ENCODE data around the gene FAM120AOS. TPM values are rescaled to one million over a fixed set of nuclear protein-coding genes. Genes with fewer than 3 reads are reported as not detected.
"Not testable (repeated sequence)": the region's sequence is repeated elsewhere in the genome, so short reads cannot be mapped to it uniquely, and the experiment has no call there.

Gene FAM120AOS
- total RNA-seq, 2 experiments from 2014 or later: 47.1 to 55.7 TPM

GRCh38 chr9:93447655-93448054 lies 5.7 kb downstream of the FAM120AOS start:
- Histone ChIP-seq H3K4me1 (ENCODE audit: insufficient read depth, low read length, poor library complexity, severe bottlenecking) (peaks cover 13% of the 10 kb centered on the region), H3K9me2 (ENCODE audit: insufficient read depth, low read length) (no peaks in the 10 kb centered on the region), H3K79me2 (ENCODE audit: insufficient read depth, low read depth, low read length) (peaks cover 33% of the 10 kb centered on the region), H3K9me3 (ENCODE audit: low read length) (no peaks in the 10 kb centered on the region), H2AFZ (ENCODE audit: low read length) (no peak overlapping the region), H3K27ac (ENCODE audit: low read depth, low read length, poor library complexity, severe bottlenecking) (no peak overlapping the region), H3K4me3 (ENCODE audit: low read depth, low read length, poor library complexity, severe bottlenecking) (no peak overlapping the region), H3K36me3 (ENCODE audit: insufficient read depth, low read length) (peaks cover 57% of the 10 kb centered on the region), H4K20me1 (ENCODE audit: insufficient read depth, low read length) (no peaks in the 10 kb centered on the region), H3K4me2 (ENCODE audit: low read length) (no peak overlapping the region)
- no peak for DNase-seq (ENCODE audit: low spot score)
- ChIA-PET CTCF (ENCODE audit: unreplicated experiment) (no interaction called here), POLR2A (no interaction called here)
- no TSS peak for BruUV-seq (replicated peaks)
- TF ChIP-seq EZH2phosphoT487 (IDR thresholded peaks at IDR 0.05; ENCODE audit: borderline replicate concordance, low read depth, low read length): no peak
- TF ChIP-seq, protein P1, sequence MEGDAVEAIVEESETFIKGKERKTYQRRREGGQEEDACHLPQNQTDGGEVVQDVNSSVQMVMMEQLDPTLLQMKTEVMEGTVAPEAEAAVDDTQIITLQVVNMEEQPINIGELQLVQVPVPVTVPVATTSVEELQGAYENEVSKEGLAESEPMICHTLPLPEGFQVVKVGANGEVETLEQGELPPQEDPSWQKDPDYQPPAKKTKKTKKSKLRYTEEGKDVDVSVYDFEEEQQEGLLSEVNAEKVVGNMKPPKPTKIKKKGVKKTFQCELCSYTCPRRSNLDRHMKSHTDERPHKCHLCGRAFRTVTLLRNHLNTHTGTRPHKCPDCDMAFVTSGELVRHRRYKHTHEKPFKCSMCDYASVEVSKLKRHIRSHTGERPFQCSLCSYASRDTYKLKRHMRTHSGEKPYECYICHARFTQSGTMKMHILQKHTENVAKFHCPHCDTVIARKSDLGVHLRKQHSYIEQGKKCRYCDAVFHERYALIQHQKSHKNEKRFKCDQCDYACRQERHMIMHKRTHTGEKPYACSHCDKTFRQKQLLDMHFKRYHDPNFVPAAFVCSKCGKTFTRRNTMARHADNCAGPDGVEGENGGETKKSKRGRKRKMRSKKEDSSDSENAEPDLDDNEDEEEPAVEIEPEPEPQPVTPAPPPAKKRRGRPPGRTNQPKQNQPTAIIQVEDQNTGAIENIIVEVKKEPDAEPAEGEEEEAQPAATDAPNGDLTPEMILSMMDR (conservative IDR thresholded peaks at IDR 0.05; ENCODE audit: low read length): no peak
- intact Hi-C loops (cut with micrococcal nuclease; ENCODE audit: unreplicated experiment): no loop called here

- ChIA-PET POLR2A (interaction anchor here (0.7 kb wide), 1 partner anchor 19 kb away, joined by 3 read pairs; no protein-coding TSS in a partner anchor), CTCF (ENCODE audit: unreplicated experiment) (no interaction called here)
- Histone ChIP-seq H3K4me3 (ENCODE audit: low read depth, low read length, poor library complexity, severe bottlenecking) (no peak overlapping the region), H3K9me3 (ENCODE audit: low read length) (no peaks in the 10 kb centered on the region), H3K79me2 (ENCODE audit: insufficient read depth, low read depth, low read length) (peaks cover 24% of the 10 kb centered on the region), H3K4me1 (ENCODE audit: insufficient read depth, low read length, poor library complexity, severe bottlenecking) (peaks cover 13% of the 10 kb centered on the region), H3K36me3 (ENCODE audit: insufficient read depth, low read length) (peaks cover 54% of the 10 kb centered on the region), H4K20me1 (ENCODE audit: insufficient read depth, low read length) (no peaks in the 10 kb centered on the region), H3K27ac (ENCODE audit: low read depth, low read length, poor library complexity, severe bottlenecking) (no peak overlapping the region), H2AFZ (ENCODE audit: low read length) (no peak overlapping the region), H3K4me2 (ENCODE audit: low read length) (no peak overlapping the region), H3K9me2 (ENCODE audit: insufficient read depth, low read length) (no peaks in the 10 kb centered on the region)
- TF ChIP-seq, protein P1 (conservative IDR thresholded peaks at IDR 0.05; ENCODE audit: low read length): no peak
- no peak for TF ChIP-seq EZH2phosphoT487 (IDR thresholded peaks at IDR 0.05; ENCODE audit: borderline replicate concordance, low read depth, low read length)
- intact Hi-C loops (cut with micrococcal nuclease; ENCODE audit: unreplicated experiment): no loop called here
- DNase-seq (ENCODE audit: low spot score): no peak
- no TSS peak for BruUV-seq (replicated peaks)
Observed at GRCh38 chr9:93446073-93446472, 7.3 kb downstream of the FAM120AOS start.

DNA sequence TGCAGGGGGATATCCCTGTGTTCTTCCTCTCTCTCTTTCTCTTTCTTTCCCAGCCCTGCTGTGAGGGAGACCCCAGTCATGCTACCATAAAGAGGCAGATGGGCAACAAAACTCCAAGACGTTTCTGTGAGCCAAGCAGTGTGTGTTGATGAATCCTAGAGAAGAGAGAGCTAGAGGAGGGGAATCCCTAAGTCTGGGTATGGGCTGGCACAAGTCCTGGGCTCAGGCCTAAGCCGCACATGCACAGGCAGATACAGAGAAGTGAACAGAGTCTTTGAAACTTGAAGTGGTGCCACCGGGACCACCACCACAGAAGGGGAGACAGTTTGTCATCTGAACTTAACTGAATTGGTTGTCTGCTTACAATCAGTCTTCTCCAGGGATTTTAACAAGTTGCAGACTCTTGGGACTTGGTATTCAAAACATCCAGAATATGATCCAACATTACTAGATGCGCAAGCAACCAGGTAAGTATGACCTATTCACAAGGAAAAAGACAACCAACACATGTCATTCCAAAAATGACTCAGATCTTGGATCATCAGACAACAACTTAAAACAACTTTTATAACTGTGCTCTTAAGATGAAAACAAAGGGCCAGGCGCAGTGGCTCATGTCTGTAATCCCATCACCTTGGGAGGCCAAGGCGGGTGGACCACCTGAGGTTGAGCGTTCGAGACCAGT lies 12.3 kb downstream of the FAM120AOS start:
- H3K27ac ChIP-seq (ENCODE audit: low read depth, low read length, poor library complexity, severe bottlenecking): no peak overlapping the region

GRCh38 chr9:93439301-93439700 lies 14.1 kb downstream of the FAM120AOS start:
- H3K9me3 ChIP-seq (ENCODE audit: low read length); DNase-seq (ENCODE audit: low spot score); H3K4me1 ChIP-seq (ENCODE audit: insufficient read depth, low read length, poor library complexity, severe bottlenecking); H3K79me2 ChIP-seq (ENCODE audit: insufficient read depth, low read depth, low read length); H3K27ac ChIP-seq (ENCODE audit: low read depth, low read length, poor library complexity, severe bottlenecking); H3K9me2 ChIP-seq (ENCODE audit: insufficient read depth, low read length); H3K4me2 ChIP-seq (ENCODE audit: low read length); H4K20me1 ChIP-seq (ENCODE audit: insufficient read depth, low read length); H3K4me3 ChIP-seq (ENCODE audit: low read depth, low read length, poor library complexity, severe bottlenecking); H2AFZ ChIP-seq (ENCODE audit: low read length); CTCF ChIA-PET (ENCODE audit: unreplicated experiment); H3K36me3 ChIP-seq (ENCODE audit: insufficient read depth, low read length); BruUV-seq (replicated peaks): not testable (repeated sequence)
- POLR2A ChIA-PET: interaction anchor here (0.6 kb wide), 1 partner anchor 150 kb away, joined by 3 read pairs; no protein-coding TSS in a partner anchor
- intact Hi-C loops (cut with micrococcal nuclease; ENCODE audit: unreplicated experiment): loop anchor here (10.0 kb wide), 1 partner anchor 274 kb away; no protein-coding TSS in a partner anchor

More for the DNA sequence above, 12.3 kb downstream of the FAM120AOS start:
- H3K9me3 ChIP-seq (ENCODE audit: low read length): no peaks in the 10 kb centered on the region
- TF ChIP-seq, protein P1 (conservative IDR thresholded peaks at IDR 0.05; ENCODE audit: low read length): no peak
- no peak for TF ChIP-seq EZH2phosphoT487 (IDR thresholded peaks at IDR 0.05; ENCODE audit: borderline replicate concordance, low read depth, low read length)
- no peak overlapping the region for H3K4me3 ChIP-seq (ENCODE audit: low read depth, low read length, poor library complexity, severe bottlenecking)
- ChIA-PET POLR2A (no interaction called here), CTCF (ENCODE audit: unreplicated experiment) (no interaction called here)
- no peak overlapping the region for H2AFZ ChIP-seq (ENCODE audit: low read length)
- H3K4me1 ChIP-seq (ENCODE audit: insufficient read depth, low read length, poor library complexity, severe bottlenecking): no peaks in the 10 kb centered on the region
- H4K20me1 ChIP-seq (ENCODE audit: insufficient read depth, low read length): no peaks in the 10 kb centered on the region
- no TSS peak for BruUV-seq (replicated peaks)
- no peaks in the 10 kb centered on the region for H3K79me2 ChIP-seq (ENCODE audit: insufficient read depth, low read depth, low read length)
- intact Hi-C loops (cut with micrococcal nuclease; ENCODE audit: unreplicated experiment): no loop called here
- H3K9me2 ChIP-seq (ENCODE audit: insufficient read depth, low read length): no peaks in the 10 kb centered on the region
- DNase-seq (ENCODE audit: low spot score): no peak
- H3K4me2 ChIP-seq (ENCODE audit: low read length): no peak overlapping the region
- peaks cover 13% of the 10 kb centered on the region for H3K36me3 ChIP-seq (ENCODE audit: insufficient read depth, low read length)
